Measurements from ENCODE around the gene SSBP4. TPM values are rescaled to one million over a fixed set of nuclear protein-coding genes. Genes with fewer than 3 reads are reported as not detected.

The SSBP4 gene
- total RNA-seq, 1 experiment from 2014 or later: 46.1 TPM

GRCh38 chr19:18390065-18390907 lies 28.9 kb upstream of the SSBP4 start:
- peaks cover 0 to 5% (median 5%) of the 10 kb centered on the region in 3 experiments; a peak in 1 of 7 replicates for H3K36me3 Mint-ChIP-seq (ENCODE audit: insufficient read depth in 1 of 3, low read depth in 3 of 3)
- Histone ChIP-seq H3T11ph (ENCODE audit: low read length) (no peak overlapping the region), H4K5ac (ENCODE audit: insufficient read length, low read depth, low read length) (no peak overlapping the region), H4K91ac (ENCODE audit: insufficient read length, low read depth, low read length) (no peak overlapping the region), H3K9ac (ENCODE audit: extremely low read depth, insufficient read length, low read length) (no peak overlapping the region), H2AFZ (ENCODE audit: low read length) (no peak overlapping the region), H3K9me3 (ENCODE audit: control insufficient read depth, low read depth, low read length) (no peaks in the 10 kb centered on the region), H3K4me2 (ENCODE audit: insufficient read depth, insufficient read length, low read length) (no peak overlapping the region), H2BK20ac (ENCODE audit: low read depth, low read length, poor library complexity, severe bottlenecking) (no peak overlapping the region), H2BK120ac (ENCODE audit: low read depth, low read length, poor library complexity, severe bottlenecking) (no peak overlapping the region), H3K23me2 (ENCODE audit: insufficient read length, low read depth, low read length, poor library complexity, severe bottlenecking) (no peaks in the 10 kb centered on the region), H4K20me1 (ENCODE audit: control insufficient read depth, insufficient read depth, insufficient read length) (no peaks in the 10 kb centered on the region), H2BK12ac (ENCODE audit: insufficient read length, low read depth, low read length) (no peak overlapping the region), H4K8ac (replicated peaks; ENCODE audit: insufficient read length, low read depth, low read length) (no peak overlapping the region), H3K14ac (ENCODE audit: insufficient read depth, low read length) (no peak overlapping the region), H3K79me2 (ENCODE audit: insufficient read depth, low read length) (no peaks in the 10 kb centered on the region), H3K23ac (ENCODE audit: insufficient read length, low read depth, low read length) (no peak overlapping the region), H3K79me1 (ENCODE audit: insufficient read depth, low read depth, low read length, poor library complexity, severe bottlenecking) (no peaks in the 10 kb centered on the region), H2AK5ac (ENCODE audit: insufficient read length, low read length) (no peak overlapping the region), H3K4ac (ENCODE audit: low read depth, low read length) (no peak overlapping the region), H3K27me3 (ENCODE audit: insufficient read depth, low read length) (no peaks in the 10 kb centered on the region), H2BK5ac (ENCODE audit: insufficient read length, low read length) (no peak overlapping the region), H3K56ac (ENCODE audit: insufficient read length, low read depth, low read length) (no peak overlapping the region), H3K18ac (ENCODE audit: insufficient read length, low read depth, low read length) (no peak overlapping the region), H2BK15ac (ENCODE audit: low read depth, low read length) (no peak overlapping the region), H3K27ac (ENCODE audit: insufficient read length, low read depth, low read length) (no peak overlapping the region), H3K4me1 (ENCODE audit: insufficient read depth, low read length) (no peaks in the 10 kb centered on the region)
- no peak overlapping the region for H3K27ac Mint-ChIP-seq
- H3K9me3 Mint-ChIP-seq: no peaks in the 10 kb centered on the region
- WGBS (ENCODE audit: extremely low coverage, insufficient read length, low lambda C conversion rate): no CpG with 5 or more reads among the region's 6 CpGs
- TF ChIP-seq CTCF (conservative IDR thresholded peaks at IDR 0.05): no peak
- no peak overlapping the region for H3K4me3 Mint-ChIP-seq
- peaks cover 12% of the 10 kb centered on the region in 2 experiments for H3K4me1 Mint-ChIP-seq
- H3K27me3 Mint-ChIP-seq (ENCODE audit: low read depth): peaks cover 41% of the 10 kb centered on the region
- DNase-seq: no peak

All from H9 (cell line).